Left renal pelvis (tissue), 4 donors: Measurements from ENCODE around the gene AIDA. TPM values are rescaled to one million over a fixed set of nuclear protein-coding genes. Genes with fewer than 3 reads are reported as not detected.
"Not testable (repeated sequence)": the region's sequence is repeated elsewhere in the genome, so short reads cannot be mapped to it uniquely, and the experiment has no call there.

ENCODE experiments used
- DNase-seq, 4 donors: peaks; one replicate each; pipeline ENCODE4 v3.0.0-alpha.2; 2013; ENCODE audit warnings: low read depth in 4 of 4, low spot score in 3 of 4
- polyA plus RNA-seq, 4 donors: library from polyadenylated mRNA; unstranded; fragments of 120-200 nt; gene quantifications; one replicate each; pipeline ENCODE4 v1.2.1, GENCODE V29; 2013; ENCODE audit not compliant: insufficient read length in 4 of 4

AIDA gene
- polyA plus RNA-seq, 4 donors, result 57.7 to 93.3 (median 82.9) TPM

DNA sequence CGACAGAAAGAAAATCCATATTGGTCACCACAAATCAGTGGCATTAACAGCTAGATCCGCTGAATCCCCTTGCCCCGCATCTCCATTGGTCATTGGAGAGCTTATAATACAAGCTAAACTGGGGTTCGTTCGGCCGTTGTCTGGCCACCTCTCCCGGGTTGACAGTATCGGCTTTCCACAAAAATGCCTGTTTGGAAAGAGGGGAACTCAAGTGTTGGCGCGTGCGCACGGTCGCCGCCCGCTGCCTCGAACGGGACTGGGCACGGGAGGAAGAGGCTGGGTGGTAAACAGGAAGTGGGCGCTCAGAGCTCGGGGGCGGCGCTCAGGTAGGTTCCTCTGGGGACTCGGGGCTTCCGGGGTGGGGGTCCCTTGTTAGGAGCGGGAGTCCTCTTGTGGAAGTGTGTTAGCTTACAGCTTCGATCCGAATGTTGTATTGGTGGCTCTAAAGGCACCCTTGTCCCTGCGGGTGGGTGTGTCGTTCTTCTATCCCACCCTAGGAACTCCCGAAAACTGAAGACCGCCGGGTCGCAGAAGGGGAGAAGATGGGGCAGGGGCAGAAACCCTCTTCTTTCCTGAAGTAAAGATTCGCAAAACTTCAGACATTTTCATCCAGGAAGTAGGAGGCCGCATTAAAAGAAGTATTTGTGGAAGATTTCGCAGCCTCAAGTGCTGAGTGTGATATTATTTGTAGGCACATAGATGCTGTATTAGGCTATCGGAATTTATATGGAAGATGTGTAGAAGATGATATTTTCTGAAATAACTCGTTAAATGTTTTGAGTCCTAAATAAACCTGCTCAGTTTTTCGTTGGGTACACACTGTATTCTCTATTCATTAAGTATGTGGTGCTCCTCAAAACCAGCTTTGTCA, 1.0 kb upstream of the AIDA start:
- peak; percentile 91 to 92 (median 91) for DNase-seq

GRCh38 chr1:222711319-222712252, 705 bp downstream of the AIDA start:
- DNase-seq, result peak; percentile 22 to 46 (median 42)

GRCh38 chr1:222709700-222710153, 2.6 kb downstream of the AIDA start:
- DNase-seq, result no peak

DNA sequence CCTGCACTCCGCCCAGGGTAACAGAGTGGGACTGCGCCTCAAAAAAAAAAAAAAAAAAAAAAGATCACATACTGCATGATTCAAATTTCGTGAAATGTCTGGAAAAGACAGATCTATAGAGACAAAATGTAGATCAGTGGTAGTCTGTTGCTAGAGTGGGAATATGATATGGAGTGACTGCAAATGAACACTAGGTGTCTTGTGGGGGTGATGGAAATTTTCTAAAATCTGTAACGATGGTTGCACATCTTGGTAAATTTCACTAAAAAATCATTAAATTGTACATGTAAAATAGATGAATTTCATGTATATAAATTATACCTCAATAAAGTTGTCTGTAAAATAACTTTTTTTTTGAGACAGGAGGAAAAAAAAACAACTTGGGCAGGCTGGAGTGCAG, 5.5 kb downstream of the AIDA start:
- no peak for DNase-seq

GRCh38 chr1:222704260-222704659, 8.0 kb downstream of the AIDA start:
- DNase-seq, result no peak

- DNase-seq, result no peak
Measured at GRCh38 chr1:222702210-222702609, 10.1 kb downstream of the AIDA start.

GRCh38 chr1:222697826-222698225, 14.5 kb downstream of the AIDA start:
- no peak for DNase-seq

- DNase-seq, result no peak
Measured at GRCh38 chr1:222697203-222697602, 15.1 kb downstream of the AIDA start.

- no peak for DNase-seq
Measured at GRCh38 chr1:222696741-222697140, 15.6 kb downstream of the AIDA start.

DNA sequence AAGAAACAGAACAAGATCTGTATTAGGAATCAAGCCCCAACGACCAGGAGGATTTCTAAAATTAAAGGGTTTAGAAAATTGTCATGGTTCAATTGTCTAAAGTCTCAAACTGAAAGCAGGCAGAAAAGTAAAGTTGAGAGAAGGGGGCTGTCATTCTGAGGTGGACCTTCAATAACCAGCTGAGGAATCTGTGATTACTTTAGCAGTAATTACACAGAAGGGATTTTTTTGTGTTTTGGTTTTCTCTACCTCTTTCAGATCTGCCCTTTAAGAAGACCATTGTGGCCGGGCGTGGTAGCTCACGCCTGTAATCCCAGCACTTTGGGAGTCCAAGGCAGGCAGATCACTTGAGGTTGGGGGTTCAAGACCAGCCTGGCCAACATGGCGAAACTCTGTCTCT, 17.4 kb downstream of the AIDA start:
- no peak for DNase-seq

DNA sequence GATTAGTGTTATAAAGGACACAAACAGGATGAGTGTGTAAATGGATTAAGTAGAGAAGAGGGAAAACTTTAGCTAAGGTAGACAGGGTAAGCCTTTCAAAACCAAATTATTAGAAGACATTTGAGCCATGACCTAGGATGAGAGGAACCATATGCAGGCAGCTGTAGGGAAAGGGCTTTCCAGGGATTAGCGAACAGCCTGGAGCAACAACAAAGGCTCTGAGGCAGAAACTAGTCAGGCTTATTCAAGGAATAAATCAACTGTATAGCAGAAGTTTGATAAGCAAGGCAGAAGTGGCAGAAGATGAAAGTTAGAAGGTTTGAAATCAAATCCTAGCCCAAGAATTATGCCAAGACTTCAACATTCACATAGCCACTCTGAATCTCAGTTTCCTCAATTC, 21.3 kb downstream of the AIDA start:
- no peak for DNase-seq

GRCh38 chr1:222680080-222680479, 32.2 kb downstream of the AIDA start:
- no peak for DNase-seq

DNA sequence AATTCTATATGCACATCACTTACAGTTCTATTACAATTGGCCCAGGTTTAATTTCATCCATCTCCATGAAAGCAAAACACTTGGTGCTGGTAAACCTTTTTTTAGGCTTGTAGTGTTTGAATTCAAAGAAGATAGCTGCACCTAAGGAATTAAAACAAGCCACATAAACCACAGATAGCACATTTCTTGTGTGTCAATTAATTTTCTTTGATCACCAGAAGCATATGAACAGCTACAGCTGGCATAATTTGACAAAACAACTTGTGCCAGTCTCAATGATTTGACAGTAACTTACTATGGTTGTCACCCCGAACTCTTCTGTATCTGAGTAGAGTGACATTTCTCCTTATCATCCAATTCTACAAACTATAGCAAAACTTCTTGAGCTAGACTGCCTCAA, 42.2 kb downstream of the AIDA start:
- DNase-seq, result no peak

DNA sequence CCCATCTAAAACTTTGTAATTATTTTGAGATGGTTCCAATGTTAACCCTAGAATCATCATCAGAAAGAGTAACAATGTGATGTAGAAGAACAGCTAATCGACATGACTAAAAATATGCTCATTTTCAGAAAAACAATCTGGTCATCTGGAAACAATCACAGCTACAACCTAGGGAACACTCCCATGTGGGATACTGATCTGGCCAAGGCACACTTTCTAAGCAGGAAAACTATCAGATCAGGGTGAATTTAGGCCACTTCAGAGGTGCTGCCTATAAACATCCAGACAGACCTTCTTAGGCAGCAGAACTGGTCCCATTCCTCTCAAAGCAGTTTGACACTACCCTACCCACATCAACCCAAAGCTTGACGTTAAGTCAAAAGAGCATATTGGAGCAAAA, 43.2 kb downstream of the AIDA start:
- DNase-seq, result not testable (repeated sequence)

- not testable (repeated sequence) for DNase-seq
Measured at GRCh38 chr1:222668184-222668583, 44.1 kb downstream of the AIDA start.

GRCh38 chr1:222665964-222666363, 46.3 kb downstream of the AIDA start:
- no peak for DNase-seq

DNA sequence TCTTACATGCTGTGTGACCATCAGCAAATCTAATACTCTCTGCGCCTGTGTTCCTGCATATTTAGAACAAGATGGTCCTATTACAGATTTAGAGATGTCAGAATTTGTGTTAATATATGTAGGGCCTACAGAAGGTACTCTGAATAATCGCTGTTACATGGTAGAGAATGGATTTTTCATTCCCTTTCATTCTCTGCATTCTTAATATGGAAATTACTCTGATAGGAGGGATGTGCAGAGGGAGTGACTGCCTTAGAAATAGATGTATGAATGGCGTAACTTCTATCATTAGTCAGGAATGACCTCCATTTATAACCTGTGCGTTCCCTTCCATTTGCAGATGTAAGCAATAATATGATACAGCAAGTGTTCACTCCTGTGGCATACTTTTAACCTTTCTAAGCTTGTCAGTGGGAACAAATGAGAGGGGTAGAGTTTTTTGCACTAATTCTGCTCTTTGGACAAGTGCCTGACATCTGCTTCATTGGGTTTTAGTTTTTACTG, 48.8 kb downstream of the AIDA start:
- DNase-seq, result no peak

DNA sequence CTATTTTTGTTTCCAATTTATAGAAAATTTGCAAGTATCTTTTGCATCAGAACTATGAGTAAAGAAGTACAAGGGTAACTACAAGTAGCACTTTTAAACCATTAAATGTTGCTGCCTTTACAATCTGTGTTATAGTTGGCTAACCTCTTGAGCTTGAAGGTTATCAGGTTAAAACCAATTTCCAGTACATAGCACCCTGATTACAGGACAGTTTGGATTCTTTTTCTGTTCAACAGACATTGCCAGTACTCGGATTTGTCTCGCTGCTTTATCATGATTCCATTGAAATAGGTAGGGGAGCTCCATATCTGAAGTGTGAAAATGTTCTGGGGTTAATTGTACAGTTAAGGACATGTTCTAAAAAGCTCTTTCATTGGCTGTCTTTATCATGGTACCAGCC, 54.4 kb downstream of the AIDA start:
- DNase-seq, result no peak

- DNase-seq, result no peak
Measured at GRCh38 chr1:222656391-222657155, 55.7 kb downstream of the AIDA start.

DNA sequence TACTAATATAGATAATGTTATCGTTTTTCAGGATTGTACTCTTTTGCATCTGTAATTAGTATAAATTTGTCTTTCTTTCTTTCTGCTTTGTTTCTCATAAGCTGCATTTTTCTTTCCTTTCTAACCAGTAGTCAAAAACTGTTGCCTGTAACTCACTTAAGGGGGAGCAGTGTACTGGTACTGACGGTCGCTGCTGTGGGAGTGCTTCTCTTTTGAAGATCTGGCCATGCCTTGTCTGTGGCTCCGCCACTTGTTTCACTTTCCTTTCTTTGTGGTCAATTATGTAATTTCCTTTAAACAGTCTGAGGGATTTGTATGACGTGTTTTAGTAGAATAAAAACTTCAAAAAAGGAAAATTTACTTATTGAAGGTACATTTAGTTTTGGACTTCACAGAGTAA, 57.4 kb downstream of the AIDA start:
- DNase-seq, result no peak
